CD4-positive, alpha-beta T cell treated with Interleukin-15 for 1 hour (primary cell): Measurements from ENCODE around the gene OR2T2.
A peak's percentile ranks its signal among the peaks of the same experiment; 100 is the strongest.
"Not testable (repeated sequence)": the region's sequence is repeated elsewhere in the genome, so short reads cannot be mapped to it uniquely, and the experiment has no call there.

Source experiments
- DNase-seq: peaks from one replicate; pipeline ENCODE4 v3.0.0-alpha.2; 2020

The OR2T2 gene

GRCh38 chr1:248453619-248454018, 8.2 kb downstream of the OR2T2 start:
- not testable (repeated sequence) for DNase-seq

- DNase-seq = not testable (repeated sequence)
These were observed 9.6 kb downstream of the OR2T2 start for GRCh38 chr1:248455045-248455444.

GRCh38 chr1:248456635-248457034, 11.2 kb downstream of the OR2T2 start:
- not testable (repeated sequence) for DNase-seq

DNA sequence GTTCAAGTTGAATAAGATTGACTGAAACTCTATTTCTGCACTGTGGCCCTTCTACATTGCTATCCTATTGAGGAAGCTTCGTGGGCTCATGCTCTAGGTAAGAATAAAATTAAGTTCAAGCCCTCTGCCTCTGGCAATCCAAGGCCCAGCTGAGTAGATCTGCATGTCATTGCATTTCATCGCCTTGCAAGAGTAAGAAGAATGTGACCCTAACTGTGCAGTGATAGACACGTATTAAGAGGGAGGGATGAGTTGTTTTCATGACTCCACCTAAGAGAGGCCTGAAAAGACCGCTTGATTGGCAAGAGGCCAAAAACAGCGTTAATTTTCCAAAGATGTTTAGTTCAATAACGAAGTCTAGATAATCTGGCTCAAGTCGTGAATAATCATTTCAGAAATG, 13.7 kb downstream of the OR2T2 start:
- not testable (repeated sequence) for DNase-seq

GRCh38 chr1:248471154-248471553, 25.7 kb downstream of the OR2T2 start:
- no peak for DNase-seq

DNA sequence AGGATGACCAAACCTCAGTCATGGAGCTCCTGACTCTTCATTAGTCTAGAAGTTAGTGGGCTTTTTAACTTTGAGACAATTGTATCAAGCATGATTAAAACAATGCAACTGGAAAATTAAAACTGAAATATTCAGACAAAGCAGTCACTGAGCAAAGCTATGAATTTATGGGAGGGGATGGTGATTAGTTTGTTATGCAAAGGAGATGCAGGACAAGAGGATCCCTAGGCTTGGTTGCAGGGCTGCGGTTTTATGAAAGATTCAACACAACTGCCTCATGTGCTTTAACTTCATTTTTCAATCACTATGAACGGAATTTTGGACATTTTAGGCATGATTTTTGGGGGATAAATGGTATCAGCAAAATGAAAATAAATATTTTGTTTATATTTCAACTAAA, 26.7 kb downstream of the OR2T2 start:
- DNase-seq = not testable (repeated sequence)

DNA sequence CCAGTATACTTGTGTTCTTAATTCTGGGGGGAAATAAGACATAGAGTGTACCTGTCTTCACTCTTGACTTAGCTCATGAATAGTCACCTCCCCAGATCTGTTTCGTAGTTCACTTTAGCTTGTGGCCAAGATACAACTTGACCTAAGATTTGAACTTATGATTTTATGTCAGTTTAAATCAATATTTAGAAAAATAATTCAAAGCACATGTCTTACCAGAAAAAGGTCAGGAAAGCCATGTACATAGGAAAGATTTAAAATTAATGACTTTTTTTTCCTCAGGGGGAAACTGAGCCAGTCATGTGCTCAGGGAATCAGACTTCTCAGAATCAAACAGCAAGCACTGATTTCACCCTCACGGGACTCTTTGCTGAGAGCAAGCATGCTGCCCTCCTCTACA, 27.6 kb downstream of the OR2T2 start, which contains the start of gene OR2T3:
TSS of gene OR2T3 (plus strand) at position 301 of the 400 bp plus-strand sequence. CDS start at position 301, 0 bp downstream.
- DNase-seq = not testable (repeated sequence)

GRCh38 chr1:248475660-248476059, 30.2 kb downstream of the OR2T2 start:
- DNase-seq = not testable (repeated sequence)

DNA sequence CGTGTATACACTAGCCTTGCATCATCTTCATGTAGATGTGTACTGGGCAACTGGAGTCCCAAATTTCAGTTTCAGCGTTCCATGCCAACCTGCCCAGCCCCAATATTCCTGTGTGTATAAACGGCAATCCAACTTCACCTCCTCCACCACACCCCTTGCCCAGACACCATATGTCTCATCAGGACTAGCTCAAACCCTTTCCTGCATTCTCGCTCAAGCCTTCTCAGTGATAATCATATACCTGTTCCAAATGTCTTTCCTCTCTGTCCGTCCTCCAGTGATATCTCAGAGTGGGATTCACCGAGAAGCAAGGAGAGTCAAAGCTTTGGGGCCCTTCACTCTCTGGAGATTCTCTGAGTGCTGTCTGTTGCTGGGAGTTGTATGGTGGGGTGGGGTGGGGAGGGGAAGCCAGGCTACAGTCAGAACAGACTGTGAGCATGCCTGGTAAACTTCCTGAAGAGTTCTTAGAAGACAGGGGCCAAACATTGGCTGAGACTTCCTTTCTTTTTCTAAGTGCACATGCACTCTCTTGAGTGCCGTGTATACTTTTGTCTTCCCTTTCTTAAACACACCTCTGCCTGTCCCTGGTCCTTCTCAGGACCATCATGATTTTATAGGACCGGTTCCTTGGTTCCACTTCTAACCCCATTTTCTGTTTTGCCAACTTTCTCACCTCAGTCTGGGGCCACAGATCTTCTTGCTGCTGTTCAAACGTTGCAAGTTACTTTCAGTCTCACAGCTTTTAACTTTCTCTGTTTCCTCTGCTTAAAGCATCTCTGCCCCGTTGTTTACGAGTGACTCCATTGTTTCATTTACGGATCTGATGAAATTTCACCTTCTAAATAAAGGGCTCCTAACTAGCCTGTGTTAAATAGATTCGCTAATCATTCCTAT, 36.5 kb downstream of the OR2T2 start:
- DNase-seq = peak; percentile 16

DNA sequence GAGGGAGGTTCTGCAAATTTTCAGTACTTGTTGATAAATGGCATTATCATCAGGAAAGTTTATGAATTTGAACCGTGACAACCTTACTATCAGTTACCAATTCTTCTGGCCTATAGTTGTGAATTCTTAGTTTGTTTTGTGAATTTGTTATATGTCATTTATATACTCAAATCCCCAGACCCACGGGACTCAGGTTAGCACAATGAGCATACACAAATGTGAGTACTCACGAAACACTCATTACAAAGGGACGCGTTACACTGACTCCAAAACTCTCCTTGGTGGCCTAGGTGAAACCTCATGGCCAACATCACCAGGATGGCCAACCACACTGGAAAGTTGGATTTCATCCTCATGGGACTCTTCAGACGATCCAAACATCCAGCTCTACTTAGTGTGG, 42.9 kb downstream of the OR2T2 start, which contains the start of gene OR2T5:
TSS of gene OR2T5 (plus strand) at position 301 of the 400 bp plus-strand sequence. CDS start at position 301, 0 bp downstream.
- not testable (repeated sequence) for DNase-seq

GRCh38 chr1:248496661-248497060, 51.2 kb downstream of the OR2T2 start:
- DNase-seq = not testable (repeated sequence)

GRCh38 chr1:248500305-248501035, 55.0 kb downstream of the OR2T2 start:
- DNase-seq = not testable (repeated sequence)
